ENCODE data around the gene HSP90AB1.

HSP90AB1 gene

GRCh38 chr6:44269921-44270525 lies 23.1 kb downstream of the HSP90AB1 start, which contains the start of gene TMEM151B:
Gene TMEM151B (plus strand): TSS chr6:44270450. CDS start chr6:44270743, 293 bp downstream.
- no peak for DNase-seq

- no peak for DNase-seq
These were observed 23.9 kb downstream of the HSP90AB1 start for GRCh38 chr6:44270526-44271405.

- no peak for DNase-seq
These were observed 24.5 kb downstream of the HSP90AB1 start for GRCh38 chr6:44271406-44271723.

GRCh38 chr6:44271914-44272313 lies 25.0 kb downstream of the HSP90AB1 start:
- DNase-seq, result no peak

- DNase-seq, result no peak
These were observed 25.6 kb downstream of the HSP90AB1 start for GRCh38 chr6:44272529-44272928.

GRCh38 chr6:44272999-44273566 lies 26.2 kb downstream of the HSP90AB1 start:
- no peak for DNase-seq

- no peak for DNase-seq
These were observed 26.7 kb downstream of the HSP90AB1 start for GRCh38 chr6:44273617-44274016.

- no peak for DNase-seq
These were observed 28.4 kb downstream of the HSP90AB1 start for GRCh38 chr6:44275271-44275748.

GRCh38 chr6:44275749-44276648 lies 29.1 kb downstream of the HSP90AB1 start:
- DNase-seq, result no peak

GRCh38 chr6:44276667-44277640 lies 30.1 kb downstream of the HSP90AB1 start:
- no peak for DNase-seq

- no peak for DNase-seq
These were observed 30.9 kb downstream of the HSP90AB1 start for GRCh38 chr6:44277763-44278162.

GRCh38 chr6:44278315-44278714 lies 31.4 kb downstream of the HSP90AB1 start:
- no peak for DNase-seq

- DNase-seq, result no peak
These were observed 32.1 kb downstream of the HSP90AB1 start for GRCh38 chr6:44278774-44279697.

GRCh38 chr6:44284121-44284520 lies 37.2 kb downstream of the HSP90AB1 start:
- DNase-seq, result no peak

GRCh38 chr6:44284867-44285266 lies 38.0 kb downstream of the HSP90AB1 start:
- no peak for DNase-seq

GRCh38 chr6:44285552-44286284 lies 38.8 kb downstream of the HSP90AB1 start:
- no peak for DNase-seq

- no peak for DNase-seq
These were observed 39.3 kb downstream of the HSP90AB1 start for GRCh38 chr6:44286285-44286565.

GRCh38 chr6:44286747-44287146 lies 39.8 kb downstream of the HSP90AB1 start:
- no peak for DNase-seq

GRCh38 chr6:44289726-44290260 lies 42.9 kb downstream of the HSP90AB1 start:
- DNase-seq, result no peak

GRCh38 chr6:44291841-44292240 lies 44.9 kb downstream of the HSP90AB1 start:
- no peak for DNase-seq
